Heart right ventricle (tissue), 16 donors: ENCODE results near the gene SGK1. TPM values are rescaled to one million over a fixed set of nuclear protein-coding genes. Genes with fewer than 3 reads are reported as not detected.
"Not testable (repeated sequence)": the region's sequence is repeated elsewhere in the genome, so short reads cannot be mapped to it uniquely, and the experiment has no call there.

Experiments
- ATAC-seq, 8 donors: fragments of 200-7000 bp; cut with Tn5 transposase; one replicate each; pipeline ENCODE4 v1.9.1; 2020; ENCODE audit warnings: mild to moderate bottlenecking in 8 of 8, moderate library complexity in 8 of 8, moderate number of reproducible peaks in 1 of 8
- DNase-seq, 2 donors: peaks; one replicate each; pipeline ENCODE4 v3.0.0-alpha.2; 2020
- H3K27ac ChIP-seq, 10 donors: fragments of 200-600 bp; sonication (generic) in 2 of 10; one replicate each; pipeline versions ENCODE4 v1.5.0 to v1.8.0; 2020 to 2022; ENCODE audit warnings: mild to moderate bottlenecking in 3 of 10
- H3K27me3 ChIP-seq, 7 donors: fragments of 200-600 bp; one replicate each; pipeline ENCODE4 v1.8.0; 2021 to 2022; ENCODE audit warnings: mild to moderate bottlenecking in 2 of 7
- H3K36me3 ChIP-seq, 9 donors: fragments of 200-600 bp; sonication (generic) in 1 of 9; one replicate each; pipeline versions ENCODE4 v1.5.0 to v1.8.0; 2020 to 2022; ENCODE audit warnings: mild to moderate bottlenecking in 2 of 9
- H3K4me1 ChIP-seq, 9 donors: fragments of 200-600 bp; sonication (generic) in 1 of 9; one replicate each; pipeline versions ENCODE4 v1.5.0 to v1.8.0; 2020 to 2022; ENCODE audit warnings: mild to moderate bottlenecking in 4 of 9
- H3K4me3 ChIP-seq, 10 donors: fragments of 200-600 bp; sonication (generic) in 2 of 10; one replicate each; pipeline versions ENCODE4 v1.5.0 to v1.8.0; 2020 to 2022; ENCODE audit warnings: mild to moderate bottlenecking in 7 of 10, moderate library complexity in 2 of 10
- H3K9me3 ChIP-seq, 11 donors: fragments of 200-600 bp in 10 of 11; sonication (generic) in 2 of 11; one replicate each; pipeline versions ENCODE4 v1.5.0 to v1.8.0; 2013 to 2022; ENCODE audit warnings: mild to moderate bottlenecking in 2 of 11, control low read depth in 1 of 11, moderate library complexity in 1 of 11
- WGBS, 2 donors: extraction: QIAGEN DNeasy Blood & Tissue Kit; methylation state at CpG; one replicate each; pipeline ENCODE4 v1.1.7; 2013; ENCODE audit warnings: inconsistent platforms in 1 of 2; 5-methylcytosine and 5-hydroxymethylcytosine counted together
- intact Hi-C, 10 donors: fragments of 100-400 bp; cut with DNase I; formaldehyde crosslinking; loops; one replicate each; pipeline versions ENCODE4 v1.11.1 to v1.14.2; 2022
- polyA plus RNA-seq, 2 donors: library from polyadenylated mRNA; stranded (reverse); fragments of 200-250 nt; gene quantifications; one replicate each; pipeline ENCODE4 v1.2.3, GENCODE V29; 2013
- total RNA-seq, 10 donors: library from RNA; stranded (reverse); fragmentation: NEBNext Ultra II Directional in 3 of 10; extraction: Animal tissue kit (Norgen Biotek cat#: 25700) in 3 of 10; gene quantifications; one replicate each; pipeline versions ENCODE4 v1.2.1 to v1.2.4, GENCODE V29; 2021 to 2023
- TF ChIP-seq, protein P1 (sequence below), 9 donors: fragments of 200-600 bp; sonication (generic) in 2 of 9; IDR thresholded peaks; one replicate each; pipeline versions ENCODE4 v1.5.0 to v1.8.0; 2021 to 2022; ENCODE audit warnings: antibody characterized with exemption in 9 of 9, mild to moderate bottlenecking in 5 of 9, moderate library complexity in 1 of 9
- donor health status: Arrhythmogenic right ventricular cardiomyopathy.
- donor health status: ischemic (EF 13 %, LVEDD 7.1; RV severe dilation, severe dysfunction).
- donor health status: healthy with polysubstance abuse.
- donor health status: DM: no; HTN: yes; CAD: no.
- donor health status: DM: no; HTN: no; CAD: no.
- donor health status: ischemic (EF 25% LVEDD 6.9; RV normal size, moderate dysfunction).
- donor health status: ischemic (EF 25% LVEDD 5.7; RV mildly dilated, moderate dysfunction).
- donor health status: healthy.
- donor health status: DM: yes; HTN: yes; CAD: no.
- donor health status: Ischemic cardiomyopathy.
- donor health status: ischemic (EF 35%, LVEDD 5.7; RV mildly dilated, moderate dysfunction).
- donor health status: nonischemic (EF 11% LVEDD 7.7; RV severe dilation, severe dysfunction).
- donor health status: DM: yes; HTN: yes; CAD: no.
- donor health status: PGD.
- donor health status: ischemic (EF 29% LVEDD 5.4; RV normal size, mild dysfunction).
- donor health status: nonischemic (EF 23%, LVEDD 6.1; RV moderate dilation, normal function).

Gene SGK1
- total and polyA plus RNA-seq, 12 donors, result 22.5 to 140 (median 43.6) TPM

- no peaks in the 10 kb centered on the region for H3K36me3 ChIP-seq
- ATAC-seq, result no peak
- peaks cover 0 to 15% (median 5%) of the 10 kb centered on the region in 11 donors for H3K9me3 ChIP-seq
- intact Hi-C loops, result no loop called here
- H3K4me3 ChIP-seq, result no peak overlapping the region
- WGBS, 2 donors, result 96 to 98% methylated on average over 2 of the region's 2 CpGs
- H3K27ac ChIP-seq, result no peak overlapping the region
- DNase-seq, result no peak
- peaks cover 0 to 1% (median under 1%) of the 10 kb centered on the region in 9 donors for H3K4me1 ChIP-seq
- H3K27me3 ChIP-seq, result peaks cover 0 to 8% (median 0%) of the 10 kb centered on the region in 7 donors
- TF ChIP-seq, protein P1, sequence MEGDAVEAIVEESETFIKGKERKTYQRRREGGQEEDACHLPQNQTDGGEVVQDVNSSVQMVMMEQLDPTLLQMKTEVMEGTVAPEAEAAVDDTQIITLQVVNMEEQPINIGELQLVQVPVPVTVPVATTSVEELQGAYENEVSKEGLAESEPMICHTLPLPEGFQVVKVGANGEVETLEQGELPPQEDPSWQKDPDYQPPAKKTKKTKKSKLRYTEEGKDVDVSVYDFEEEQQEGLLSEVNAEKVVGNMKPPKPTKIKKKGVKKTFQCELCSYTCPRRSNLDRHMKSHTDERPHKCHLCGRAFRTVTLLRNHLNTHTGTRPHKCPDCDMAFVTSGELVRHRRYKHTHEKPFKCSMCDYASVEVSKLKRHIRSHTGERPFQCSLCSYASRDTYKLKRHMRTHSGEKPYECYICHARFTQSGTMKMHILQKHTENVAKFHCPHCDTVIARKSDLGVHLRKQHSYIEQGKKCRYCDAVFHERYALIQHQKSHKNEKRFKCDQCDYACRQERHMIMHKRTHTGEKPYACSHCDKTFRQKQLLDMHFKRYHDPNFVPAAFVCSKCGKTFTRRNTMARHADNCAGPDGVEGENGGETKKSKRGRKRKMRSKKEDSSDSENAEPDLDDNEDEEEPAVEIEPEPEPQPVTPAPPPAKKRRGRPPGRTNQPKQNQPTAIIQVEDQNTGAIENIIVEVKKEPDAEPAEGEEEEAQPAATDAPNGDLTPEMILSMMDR (IDR thresholded peaks at IDR 0.05), result no peak
These were observed 5.8 kb upstream of the SGK1 start for GRCh38 chr6:134323698-134324097.

- ATAC-seq (no peak), DNase-seq (no peak)
- no peak overlapping the region for H3K4me3 ChIP-seq
- peaks cover 0 to 15% (median 5%) of the 10 kb centered on the region in 11 donors for H3K9me3 ChIP-seq
- H3K27ac ChIP-seq, result no peak overlapping the region
- intact Hi-C loops, result no loop called here
- TF ChIP-seq, protein P1 (IDR thresholded peaks at IDR 0.05), result no peak
- H3K4me1 ChIP-seq, result peaks cover 0 to 5% (median 4%) of the 10 kb centered on the region in 9 donors
- no peaks in the 10 kb centered on the region for H3K36me3 ChIP-seq
- WGBS, 2 donors, result 92 to 94% methylated on average over 1 of the region's 1 CpG
- peaks cover 0 to 11% (median under 1%) of the 10 kb centered on the region in 7 donors for H3K27me3 ChIP-seq
These were observed 5.4 kb upstream of the SGK1 start for GRCh38 chr6:134323294-134323693.

- Histone ChIP-seq H3K9me3 (peaks cover 0 to 15% (median 5%) of the 10 kb centered on the region in 11 donors), H3K4me3 (no peak overlapping the region), H3K27me3 (peaks cover 0 to 21% (median 3%) of the 10 kb centered on the region in 7 donors), H3K4me1 (peaks cover 0 to 16% (median 12%) of the 10 kb centered on the region in 9 donors), H3K27ac (no peak overlapping the region), H3K36me3 (no peaks in the 10 kb centered on the region)
- no peak for DNase-seq
- 63 to 66% methylated on average over 2 of the region's 2 CpGs for WGBS, 2 donors
- intact Hi-C loops, result no loop called here
- TF ChIP-seq, protein P1 (IDR thresholded peaks at IDR 0.05), result no peak
- ATAC-seq, result no peak
These were observed 4.3 kb upstream of the SGK1 start for GRCh38 chr6:134322216-134322615.

- ATAC-seq, result no peak
- no peak overlapping the region for H3K27ac ChIP-seq
- peaks cover 0 to 25% (median 3%) of the 10 kb centered on the region in 7 donors for H3K27me3 ChIP-seq
- peaks cover 0 to 19% (median 14%) of the 10 kb centered on the region in 9 donors for H3K4me1 ChIP-seq
- TF ChIP-seq, protein P1 (IDR thresholded peaks at IDR 0.05), result no peak
- H3K4me3 ChIP-seq, result no peak overlapping the region
- intact Hi-C loops, result no loop called here
- H3K36me3 ChIP-seq, result no peaks in the 10 kb centered on the region
- DNase-seq, result no peak
- 87 to 89% methylated on average over 3 of the region's 3 CpGs for WGBS, 2 donors
- H3K9me3 ChIP-seq, result peaks cover 0 to 15% (median 5%) of the 10 kb centered on the region in 11 donors
These were observed 3.3 kb upstream of the SGK1 start for GRCh38 chr6:134321246-134321645.

- not testable (repeated sequence) for DNase-seq, H3K27ac ChIP-seq, H3K9me3 ChIP-seq, H3K4me3 ChIP-seq, H3K36me3 ChIP-seq, ATAC-seq
- Histone ChIP-seq H3K27me3 (peaks cover 0 to 25% (median 3%) of the 10 kb centered on the region in 7 donors), H3K4me1 (peaks cover 0 to 23% (median 14%) of the 10 kb centered on the region in 9 donors)
- 83 to 85% methylated on average over 2 of the region's 2 CpGs for WGBS, 2 donors
- intact Hi-C loops, result loop anchor here in 1 of 10 donors (10.0 kb wide), 1 partner anchor 135 kb away; no protein-coding TSS in a partner anchor
These were observed 1.8 kb upstream of the SGK1 start for GRCh38 chr6:134319686-134320085.
